Astrocyte of the spinal cord (primary cell): ENCODE measurements around the gene C1orf210.
A peak's percentile ranks its signal among the peaks of the same experiment; 100 is the strongest.

Source experiments
- DNase-seq: peaks from one replicate; pipeline ENCODE4 v3.0.0; 2011; ENCODE audit warnings: low read depth, low spot score
- H3K4me3 ChIP-seq: 2 replicates; pipeline ENCODE4 v1.5.1; 2011; ENCODE audit warnings: low read depth, mild to moderate bottlenecking, low read length, moderate library complexity
- in situ Hi-C: cut with HindIII; loops from 2 replicates; pipeline ENCODE4 v1.10.0; 2017; ENCODE audit warnings: low sequenced_read_pairs
- TF ChIP-seq, protein P1 (sequence below): IDR thresholded peaks from 2 replicates; pipeline ENCODE4 v1.5.1; 2012; ENCODE audit warnings: low read depth, mild to moderate bottlenecking, low read length, inconsistent platforms

C1orf210 gene

DNA sequence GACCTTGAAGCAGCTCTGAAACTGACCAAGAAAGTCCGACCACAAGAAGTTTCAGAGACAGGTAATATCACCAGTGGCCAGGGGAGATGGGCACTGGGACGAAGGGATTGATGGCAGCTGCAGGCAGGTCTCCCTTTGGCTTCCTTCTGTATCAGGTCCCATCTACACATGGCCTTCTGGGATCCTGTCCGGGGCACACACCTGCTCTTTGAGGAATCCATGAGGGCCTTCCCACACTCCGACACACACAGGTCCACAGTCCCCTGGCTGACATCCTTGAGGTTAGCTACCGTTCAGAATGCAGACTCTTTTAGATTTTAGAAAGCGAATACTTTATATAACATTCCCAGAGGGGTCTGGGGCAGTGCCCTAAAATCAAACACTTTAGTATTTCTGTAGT, 42.1 kb downstream of the C1orf210 start:
- in situ Hi-C loops: no loop called here
- TF ChIP-seq, protein P1, sequence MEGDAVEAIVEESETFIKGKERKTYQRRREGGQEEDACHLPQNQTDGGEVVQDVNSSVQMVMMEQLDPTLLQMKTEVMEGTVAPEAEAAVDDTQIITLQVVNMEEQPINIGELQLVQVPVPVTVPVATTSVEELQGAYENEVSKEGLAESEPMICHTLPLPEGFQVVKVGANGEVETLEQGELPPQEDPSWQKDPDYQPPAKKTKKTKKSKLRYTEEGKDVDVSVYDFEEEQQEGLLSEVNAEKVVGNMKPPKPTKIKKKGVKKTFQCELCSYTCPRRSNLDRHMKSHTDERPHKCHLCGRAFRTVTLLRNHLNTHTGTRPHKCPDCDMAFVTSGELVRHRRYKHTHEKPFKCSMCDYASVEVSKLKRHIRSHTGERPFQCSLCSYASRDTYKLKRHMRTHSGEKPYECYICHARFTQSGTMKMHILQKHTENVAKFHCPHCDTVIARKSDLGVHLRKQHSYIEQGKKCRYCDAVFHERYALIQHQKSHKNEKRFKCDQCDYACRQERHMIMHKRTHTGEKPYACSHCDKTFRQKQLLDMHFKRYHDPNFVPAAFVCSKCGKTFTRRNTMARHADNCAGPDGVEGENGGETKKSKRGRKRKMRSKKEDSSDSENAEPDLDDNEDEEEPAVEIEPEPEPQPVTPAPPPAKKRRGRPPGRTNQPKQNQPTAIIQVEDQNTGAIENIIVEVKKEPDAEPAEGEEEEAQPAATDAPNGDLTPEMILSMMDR: no peak
- DNase-seq: no peak
- no peak overlapping the region for H3K4me3 ChIP-seq

DNA sequence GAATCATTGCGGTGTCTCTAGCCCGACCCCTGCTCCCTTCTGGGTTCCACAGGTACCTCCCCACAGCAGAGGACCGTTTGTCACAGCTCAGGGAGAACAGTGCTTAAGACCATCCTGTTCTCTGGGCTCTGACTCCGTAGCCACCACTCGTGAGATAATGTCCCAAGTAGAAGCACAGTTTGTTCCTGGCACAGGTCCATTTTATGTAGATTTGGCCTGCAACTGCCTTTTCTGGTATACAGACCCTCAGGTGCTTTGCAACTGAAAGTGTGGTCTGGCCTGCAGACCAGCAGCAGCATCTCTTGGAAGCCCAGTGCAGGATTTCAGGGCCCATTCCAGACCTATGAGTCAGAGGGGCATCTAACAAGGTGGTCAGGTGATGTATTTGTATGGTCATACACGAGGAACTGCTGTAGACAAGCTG, 44.0 kb downstream of the C1orf210 start:
- in situ Hi-C loops: no loop called here
- no peak overlapping the region for H3K4me3 ChIP-seq
- peak; percentile 27 for DNase-seq
- TF ChIP-seq, protein P1: no peak

DNA sequence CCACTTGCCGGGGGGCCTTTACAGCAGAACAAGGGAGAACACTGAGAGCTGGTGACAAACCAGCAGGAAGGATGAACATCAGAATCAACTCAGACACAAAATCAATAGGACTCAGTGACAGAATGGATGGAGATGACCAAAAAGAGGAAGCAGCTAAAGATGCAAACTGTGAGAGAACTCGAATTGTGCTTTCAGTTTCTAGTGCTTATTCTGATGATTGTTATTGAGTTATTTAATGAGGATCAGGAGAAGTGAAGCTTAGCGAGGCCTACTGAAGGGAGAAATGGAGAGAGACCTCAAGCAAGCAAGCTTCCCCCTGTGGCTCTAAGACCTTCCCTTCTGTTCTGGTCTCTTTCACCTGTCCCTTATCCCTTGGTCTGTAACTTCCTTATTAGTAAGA, 45.9 kb downstream of the C1orf210 start:
- in situ Hi-C loops: no loop called here
- no peak overlapping the region for H3K4me3 ChIP-seq
- TF ChIP-seq, protein P1: no peak
- DNase-seq: no peak

DNA sequence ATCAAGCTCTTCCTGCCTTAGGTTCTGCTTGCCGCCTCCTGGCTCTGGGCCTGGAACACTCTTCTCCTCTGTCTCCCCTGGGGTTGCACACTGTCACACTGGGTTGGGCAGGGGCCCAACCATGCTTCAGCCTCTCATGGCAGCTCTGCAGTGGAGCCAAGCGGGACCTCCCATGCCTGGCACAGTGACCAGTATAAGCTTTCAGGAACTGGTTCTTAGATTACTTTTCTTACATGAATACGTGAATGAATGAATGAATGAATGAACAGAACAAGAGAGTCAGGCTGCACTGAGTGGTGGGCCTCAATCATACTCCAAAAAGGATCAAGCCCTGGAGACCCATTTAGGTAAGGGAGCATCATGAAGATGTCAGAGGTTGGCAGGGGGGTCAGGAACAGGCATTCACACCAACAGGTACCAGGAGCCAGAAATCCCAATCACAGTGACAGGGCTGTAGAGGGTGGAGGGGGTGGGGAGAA, 46.4 kb downstream of the C1orf210 start:
- in situ Hi-C loops: no loop called here
- no peak overlapping the region for H3K4me3 ChIP-seq
- TF ChIP-seq, protein P1: no peak
- DNase-seq: no peak

DNA sequence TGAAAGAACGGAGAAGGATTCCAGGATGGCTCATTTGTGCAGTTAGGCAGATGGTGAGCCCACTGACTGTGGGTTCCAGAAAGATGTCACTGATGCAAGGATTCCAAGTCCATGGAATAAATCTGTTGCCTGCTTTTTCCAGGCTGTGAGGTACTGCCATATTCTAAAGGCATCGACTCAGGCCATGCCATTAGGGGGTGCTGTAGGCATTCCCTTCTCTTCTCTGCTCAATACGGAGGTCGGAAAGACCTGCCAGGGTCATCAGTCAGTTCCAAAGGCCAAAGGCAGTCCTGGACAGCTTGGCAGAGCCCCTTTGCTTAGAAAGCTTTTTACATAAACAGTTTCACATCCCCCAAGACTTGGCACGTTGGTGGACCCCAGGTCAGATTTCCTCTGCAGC, 47.3 kb downstream of the C1orf210 start:
- in situ Hi-C loops: no loop called here
- TF ChIP-seq, protein P1: peak; percentile 80
- no peak overlapping the region for H3K4me3 ChIP-seq
- DNase-seq: peak; percentile 51

DNA sequence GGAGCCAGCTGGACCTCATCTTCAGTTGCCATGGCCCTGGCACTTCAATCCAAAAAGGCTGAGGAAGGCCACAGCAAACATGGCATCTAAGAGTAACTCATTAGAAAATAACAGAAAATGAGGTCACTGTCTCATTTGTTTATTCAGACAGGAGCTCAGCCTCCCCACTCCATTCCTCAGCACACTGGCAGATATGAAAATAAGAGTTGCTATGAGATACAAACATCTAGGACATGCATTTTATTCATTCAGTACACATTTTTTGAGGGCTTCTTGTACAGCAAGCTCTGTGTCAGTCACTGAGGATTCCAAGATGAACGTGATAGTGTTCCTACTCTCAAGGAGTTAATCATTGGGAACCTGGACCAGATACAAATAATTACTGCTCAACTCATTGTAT, 48.3 kb downstream of the C1orf210 start:
- in situ Hi-C loops: no loop called here
- TF ChIP-seq, protein P1: no peak
- DNase-seq: no peak
- H3K4me3 ChIP-seq: no peak overlapping the region
